Spinal cord (tissue), 10 donors: ENCODE measurements around the gene CRCP. TPM values are rescaled to one million over a fixed set of nuclear protein-coding genes. Genes with fewer than 3 reads are reported as not detected.
"Not testable (repeated sequence)": the region's sequence is repeated elsewhere in the genome, so short reads cannot be mapped to it uniquely, and the experiment has no call there.

Source experiments
- DNase-seq, 6 donors: peaks; one replicate each; pipeline versions ENCODE4 v3.0.0 to v3.0.0-alpha.2; 2013 to 2015; ENCODE audit warnings: low spot score in 6 of 6, low read depth in 4 of 6
- H3K27ac ChIP-seq: one replicate; pipeline ENCODE4 v1.5.1; 2013; ENCODE audit warnings: low read depth, low read length, control low read depth
- H3K27me3 ChIP-seq: one replicate; pipeline ENCODE4 v1.6.1; 2013; ENCODE audit warnings: low read length; ENCODE audit not compliant: control insufficient read depth, insufficient read depth
- H3K36me3 ChIP-seq: one replicate; pipeline ENCODE4 v1.6.1; 2013; ENCODE audit warnings: low read length; ENCODE audit not compliant: control insufficient read depth, insufficient read depth
- H3K4me1 ChIP-seq: one replicate; pipeline ENCODE4 v1.6.1; 2013; ENCODE audit warnings: low read length; ENCODE audit not compliant: control insufficient read depth, insufficient read depth
- H3K4me3 ChIP-seq: one replicate; pipeline ENCODE4 v1.5.1; 2013; ENCODE audit warnings: low read depth, low read length, control low read depth
- H3K9me3 ChIP-seq: one replicate; pipeline ENCODE4 v1.6.1; 2013; ENCODE audit warnings: low read length; ENCODE audit not compliant: control insufficient read depth, insufficient read depth
- WGBS: methylation state at CpG from one replicate; pipeline ENCODE4 v1.1.5; 2013; ENCODE audit warnings: missing lambda C conversion rate; ENCODE audit not compliant: insufficient coverage; 5-methylcytosine and 5-hydroxymethylcytosine counted together
- long read RNA-seq, 4 donors: transcript quantifications; one replicate each; lab custom pipeline, GENCODE V29; 2026
- polyA plus RNA-seq, 2 donors: library from polyadenylated mRNA; unstranded; fragments of 120-200 nt; gene quantifications; one replicate each; pipeline ENCODE4 v1.2.1, GENCODE V29; 2013; ENCODE audit not compliant: insufficient read length in 2 of 2
- total RNA-seq, 2 donors: library from RNA; depleted of rRNA in 1 of 2; stranded (reverse); fragments of 120-200 nt in 1 of 2; fragments of >200 nt in 1 of 2; gene quantifications; one replicate each; pipeline versions ENCODE4 v1.2.3 to v1.2.4, GENCODE V29; 2013 to 2014
- donor health status: healthy.

The CRCP gene
- total RNA-seq (10 to 100 TPM; 34.5 to 35.9 TPM), polyA plus RNA-seq (10 to 100 TPM; 40.2 to 42.7 TPM)
- long read RNA-seq, donor 1, transcript CRCP-203 (6 exons, 3,009 nt), result major isoform, 12 of 15 reads
- long read RNA-seq, donor 1, partial matches to known transcripts, result 0 of 15 reads
- long read RNA-seq, donor 1, other reads (novel, unspliced or antisense), result 0 of 15 reads
- long read RNA-seq, donor 2, transcript CRCP-203 (6 exons, 3,009 nt), result major isoform, 9 of 13 reads
- long read RNA-seq, donor 2, partial matches to known transcripts, result 0 of 13 reads
- long read RNA-seq, donor 2, other reads (novel, unspliced or antisense), result 0 of 13 reads
- long read RNA-seq, donor 3, transcript CRCP-203 (6 exons, 3,009 nt), result major isoform, 10 of 11 reads
- long read RNA-seq, donor 3, partial matches to known transcripts, result 0 of 11 reads
- long read RNA-seq, donor 3, other reads (novel, unspliced or antisense), result 0 of 11 reads
- long read RNA-seq, donor 4, transcript CRCP-203 (6 exons, 3,009 nt), result major isoform, 11 of 39 reads
- long read RNA-seq, donor 4, partial matches to known transcripts, result 26 of 39 reads
- long read RNA-seq, donor 4, other reads (novel, unspliced or antisense), result 0 of 39 reads

GRCh38 chr7:66114743-66115649 lies at the start of gene CRCP:
TSS of gene CRCP (plus strand) at chr7:66114847. CDS start at chr7:66114963, 116 bp downstream.
- DNase-seq, result peak; percentile 62 to 94 (median 73)
- peaks cover 3% of the 10 kb centered on the region for H3K36me3 ChIP-seq
- H3K27ac ChIP-seq, result peak within 1 kb of the TSS; percentile 89
- peaks cover 17% of the 10 kb centered on the region for H3K4me1 ChIP-seq
- H3K9me3 ChIP-seq, result no peaks in the 10 kb centered on the region
- H3K4me3 ChIP-seq, result peak within 1 kb of the TSS; percentile 77
- no peaks in the 10 kb centered on the region for H3K27me3 ChIP-seq
- WGBS, result 0% methylated on average over 64 of the region's 67 CpGs

DNA sequence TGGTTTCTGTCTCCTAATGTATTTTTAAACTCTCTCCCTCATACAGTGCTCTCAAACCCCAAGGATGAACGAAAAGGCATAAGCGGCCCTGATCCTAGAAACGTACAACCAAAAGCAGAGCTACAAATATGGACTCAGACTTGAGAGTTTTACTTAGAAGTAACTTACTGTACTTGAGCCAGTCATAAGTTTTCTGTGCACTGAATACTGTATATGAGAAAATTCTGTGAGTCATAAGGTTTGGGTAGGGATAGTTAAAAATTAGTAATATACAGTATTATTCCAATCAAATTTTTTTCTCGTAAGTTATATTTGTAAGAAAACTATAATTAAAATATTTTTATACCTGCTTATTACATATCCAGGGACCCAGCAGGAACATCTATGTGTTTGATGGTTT lies 44.9 kb upstream of the CRCP start:
- no CpG with 5 or more reads among the region's 4 CpGs for WGBS
- Histone ChIP-seq H3K9me3 (no peaks in the 10 kb centered on the region), H3K4me1 (no peaks in the 10 kb centered on the region), H3K27ac (no peak overlapping the region), H3K4me3 (no peak overlapping the region), H3K27me3 (no peaks in the 10 kb centered on the region), H3K36me3 (no peaks in the 10 kb centered on the region)
- no peak for DNase-seq

- no peaks in the 10 kb centered on the region for H3K9me3 ChIP-seq
- no CpG with 5 or more reads among the region's 1 CpG for WGBS
- H3K4me3 ChIP-seq, result no peak overlapping the region
- H3K27ac ChIP-seq, result no peak overlapping the region
- H3K4me1 ChIP-seq, result no peaks in the 10 kb centered on the region
- H3K36me3 ChIP-seq, result no peaks in the 10 kb centered on the region
- no peak for DNase-seq
- no peaks in the 10 kb centered on the region for H3K27me3 ChIP-seq
Observed at GRCh38 chr7:66070222-66070621, 44.4 kb upstream of the CRCP start.

DNA sequence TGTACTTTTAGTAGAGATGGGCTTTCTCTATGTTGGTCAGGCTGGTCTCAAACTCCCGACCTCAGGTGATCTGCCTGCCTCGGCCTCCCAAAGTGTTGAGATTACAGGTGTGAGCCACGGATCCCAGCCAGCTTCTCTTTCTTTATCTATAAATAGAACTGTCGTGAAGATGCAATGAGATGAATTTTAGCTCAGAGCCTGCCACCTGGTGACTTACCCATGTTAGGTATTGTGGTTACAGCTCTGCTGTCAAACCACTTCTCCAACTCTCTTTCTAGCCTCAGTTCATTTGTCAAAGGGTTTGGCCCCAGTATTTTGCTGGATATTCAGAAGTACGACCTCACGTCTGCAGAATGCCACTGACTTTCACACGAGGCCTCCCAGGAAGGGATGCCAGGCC lies 42.4 kb upstream of the CRCP start:
- peaks cover 13% of the 10 kb centered on the region for H3K4me1 ChIP-seq
- not testable (repeated sequence) for H3K27ac ChIP-seq, DNase-seq, H3K27me3 ChIP-seq, H3K36me3 ChIP-seq, H3K4me3 ChIP-seq, H3K9me3 ChIP-seq
- 86% methylated on average over 3 of the region's 7 CpGs for WGBS

DNA sequence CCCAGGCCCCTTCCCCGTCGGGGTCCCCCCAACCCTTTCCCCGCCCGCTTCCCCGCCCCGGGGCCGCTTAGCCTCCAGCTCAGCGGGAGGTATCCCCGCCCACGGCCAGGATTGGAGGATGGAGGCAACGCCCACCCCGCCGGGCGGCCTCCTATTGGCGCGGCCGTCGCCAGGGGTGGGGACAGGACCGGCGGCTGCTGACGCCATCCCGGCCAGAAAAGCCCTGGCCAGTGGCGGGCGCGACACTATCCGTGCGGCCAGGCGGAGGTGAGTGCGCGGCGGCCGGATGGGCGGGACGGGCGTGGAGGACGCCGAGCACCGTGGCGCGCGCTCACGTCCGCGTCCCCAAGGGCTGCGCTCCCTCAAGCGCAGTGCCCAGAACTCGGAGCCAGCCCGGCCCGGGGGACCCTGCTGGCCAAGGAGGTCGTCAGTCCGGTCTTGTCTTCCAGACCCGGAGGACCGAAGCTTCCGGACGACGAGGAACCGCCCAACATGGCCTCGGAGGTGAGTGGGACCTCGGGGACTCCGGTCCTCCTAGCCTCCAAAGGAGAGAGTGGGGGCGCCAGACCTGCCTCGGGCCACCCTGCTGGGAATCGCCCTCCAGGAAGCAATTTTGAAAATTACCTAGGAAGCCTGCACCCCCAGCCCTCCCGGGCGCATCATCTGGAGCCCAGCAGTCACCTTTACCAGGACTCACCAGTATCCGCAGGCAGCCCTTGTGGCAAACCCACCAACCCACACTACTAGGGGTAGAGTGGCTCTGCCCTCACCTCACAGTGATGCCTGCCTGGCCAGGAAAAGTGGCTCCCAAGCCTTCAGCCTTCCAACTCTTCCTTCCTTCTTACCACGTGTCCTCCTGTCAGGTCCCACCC lies 38.8 kb upstream of the CRCP start, which contains the start of gene ASL:
Gene ASL, plus strand, starts transcription at position 230 of the 872 bp plus-strand sequence. Its CDS starts 263 bp downstream, at position 493.
- Histone ChIP-seq H3K9me3 (no peaks in the 10 kb centered on the region), H3K27ac (no peak within 1 kb of the TSS), H3K36me3 (peaks cover 20% of the 10 kb centered on the region), H3K4me3 (peak within 1 kb of the TSS; percentile 69), H3K4me1 (peaks cover 17% of the 10 kb centered on the region), H3K27me3 (no peaks in the 10 kb centered on the region)
- under 1% methylated on average over 66 of the region's 67 CpGs for WGBS
- peak; percentile 79 to 97 (median 92) for DNase-seq

DNA sequence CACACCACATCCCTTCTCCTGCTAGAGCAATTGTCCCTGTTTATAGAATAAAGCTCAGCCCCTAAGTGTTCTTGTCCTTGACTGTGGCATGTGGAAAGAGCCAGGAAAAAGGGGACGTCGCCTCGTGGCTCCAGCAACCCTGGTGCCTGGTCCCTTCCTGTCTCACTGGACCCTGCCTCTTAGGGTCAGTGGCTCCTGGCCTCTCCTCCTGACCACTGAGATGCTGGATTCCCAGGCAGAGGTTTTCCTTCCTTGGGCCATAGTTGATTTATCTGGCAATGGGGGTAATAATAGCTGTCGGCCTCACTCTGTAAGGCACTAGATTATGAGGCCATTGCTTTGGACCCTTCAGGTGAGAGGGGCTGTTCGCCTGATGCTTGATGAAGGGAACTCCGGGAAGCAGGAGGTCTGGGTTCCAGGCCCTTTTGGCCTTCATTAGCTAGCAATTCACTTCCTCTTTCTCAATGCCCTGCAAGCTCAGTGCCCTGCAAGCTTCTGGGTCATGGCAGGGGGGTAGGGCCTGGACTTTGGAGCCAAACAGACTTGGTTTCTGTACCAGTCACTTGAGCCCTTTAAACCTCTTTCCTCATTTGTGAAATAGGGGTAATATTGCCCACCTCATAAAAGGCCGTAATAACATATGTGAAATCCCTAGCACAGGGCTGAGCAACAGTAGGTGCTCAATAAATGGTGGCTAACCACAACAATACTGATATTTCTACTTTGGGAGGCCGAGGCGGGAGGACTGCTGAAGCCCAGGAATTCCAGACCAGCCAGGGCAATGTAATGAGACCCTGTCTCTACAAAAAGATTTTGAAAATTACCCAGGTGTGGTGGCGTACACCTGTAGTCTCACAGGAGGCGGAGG lies 38.0 kb upstream of the CRCP start:
- peak overlapping the region; percentile 69 for H3K4me3 ChIP-seq
- no peaks in the 10 kb centered on the region for H3K27me3 ChIP-seq
- WGBS, result 77% methylated on average over 11 of the region's 11 CpGs
- H3K36me3 ChIP-seq, result peaks cover 26% of the 10 kb centered on the region
- no peak overlapping the region for H3K27ac ChIP-seq
- no peaks in the 10 kb centered on the region for H3K9me3 ChIP-seq
- H3K4me1 ChIP-seq, result peaks cover 17% of the 10 kb centered on the region
- DNase-seq, result no peak

DNA sequence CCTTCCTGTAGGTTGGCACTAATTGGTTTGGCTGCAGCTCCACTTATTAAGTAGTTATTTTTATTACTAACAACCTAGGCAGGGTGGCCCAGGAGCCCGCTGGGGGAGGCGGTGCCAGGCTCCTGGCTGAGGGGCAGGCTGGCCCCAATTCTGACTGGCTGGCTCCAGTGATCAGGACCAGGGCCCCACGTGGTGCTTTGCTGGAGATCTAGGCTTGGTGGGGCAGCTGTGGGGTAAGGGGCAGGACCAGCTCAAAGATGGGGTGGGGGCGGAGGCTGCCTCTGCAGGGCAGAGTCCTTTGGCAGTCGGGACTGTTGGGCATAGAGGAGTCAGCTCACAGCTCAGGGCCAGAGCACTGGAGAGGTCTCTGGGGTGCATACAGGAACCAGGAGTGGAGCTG lies 36.6 kb upstream of the CRCP start:
- Histone ChIP-seq H3K4me1 (peaks cover 17% of the 10 kb centered on the region), H3K4me3 (no peak overlapping the region), H3K27me3 (no peaks in the 10 kb centered on the region), H3K27ac (no peak overlapping the region), H3K36me3 (peaks cover 40% of the 10 kb centered on the region), H3K9me3 (no peaks in the 10 kb centered on the region)
- 85% methylated on average over 5 of the region's 5 CpGs for WGBS
- no peak for DNase-seq

DNA sequence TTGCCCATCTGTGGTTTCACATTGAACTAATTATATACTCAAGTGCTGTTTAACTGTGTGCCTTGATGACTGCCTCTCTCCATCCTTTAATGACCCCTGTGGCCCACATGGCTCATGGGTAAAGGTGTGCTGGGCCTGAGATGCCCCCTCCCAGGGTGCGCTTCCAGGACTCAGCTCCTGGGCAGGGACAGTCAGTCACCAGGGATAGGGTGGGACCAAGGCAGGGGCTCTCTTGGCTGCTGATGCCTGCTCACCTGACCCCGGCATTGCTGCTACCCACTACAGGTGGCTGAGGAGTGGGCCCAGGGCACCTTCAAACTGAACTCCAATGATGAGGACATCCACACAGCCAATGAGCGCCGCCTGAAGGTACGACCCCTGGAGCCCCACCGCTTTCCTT lies 32.6 kb upstream of the CRCP start:
- no peaks in the 10 kb centered on the region for H3K27me3 ChIP-seq
- DNase-seq, result no peak
- H3K36me3 ChIP-seq, result peaks cover 64% of the 10 kb centered on the region
- WGBS, result 100% methylated on average over 6 of the region's 6 CpGs
- no peak overlapping the region for H3K27ac ChIP-seq
- H3K4me3 ChIP-seq, result no peak overlapping the region
- no peaks in the 10 kb centered on the region for H3K9me3 ChIP-seq
- peaks cover 14% of the 10 kb centered on the region for H3K4me1 ChIP-seq
